ENCODE data around the gene ADGRL3.
"Not testable (repeated sequence)": the region's sequence is repeated elsewhere in the genome, so short reads cannot be mapped to it uniquely, and the experiment has no call there.

Gene ADGRL3

DNA sequence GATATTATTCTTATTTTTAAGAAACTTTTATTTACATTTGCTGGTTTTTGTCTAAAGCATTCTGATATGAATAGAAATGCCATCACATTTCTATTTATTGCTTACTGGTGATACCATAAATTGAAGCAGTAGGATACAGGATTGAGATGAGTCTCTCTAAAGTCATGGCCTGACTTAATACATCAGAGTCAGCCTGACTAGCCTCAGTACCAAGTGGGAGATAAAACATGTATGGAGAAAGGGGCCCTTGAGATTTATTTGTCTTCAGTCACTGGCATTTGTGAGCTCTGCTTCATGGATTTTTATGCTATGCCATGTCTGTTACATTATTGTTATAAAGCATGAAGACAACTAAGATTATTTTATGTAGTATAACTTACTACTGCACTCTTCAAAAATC is 465.5 kb downstream of the ADGRL3 start:
- DNase-seq = no peak

DNA sequence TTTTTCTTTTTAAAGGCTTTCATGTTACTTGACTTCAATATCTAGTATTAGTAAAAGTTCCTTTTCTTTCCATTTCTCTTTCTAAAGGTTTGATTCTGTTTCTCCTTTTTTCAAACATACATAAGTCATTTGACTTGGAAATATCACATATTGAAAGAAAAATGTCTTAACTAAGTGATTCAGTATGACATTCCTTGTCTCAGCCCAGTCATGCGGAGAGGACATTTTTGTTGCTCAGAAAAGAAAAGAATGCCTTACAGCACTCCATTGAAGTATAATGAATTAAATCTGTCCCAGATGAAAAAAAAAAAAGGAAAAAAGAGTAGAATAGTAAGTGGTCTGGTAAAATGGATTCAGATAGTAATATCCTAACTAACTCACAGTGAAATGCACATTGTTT is 466.1 kb downstream of the ADGRL3 start:
- DNase-seq = no peak

DNA sequence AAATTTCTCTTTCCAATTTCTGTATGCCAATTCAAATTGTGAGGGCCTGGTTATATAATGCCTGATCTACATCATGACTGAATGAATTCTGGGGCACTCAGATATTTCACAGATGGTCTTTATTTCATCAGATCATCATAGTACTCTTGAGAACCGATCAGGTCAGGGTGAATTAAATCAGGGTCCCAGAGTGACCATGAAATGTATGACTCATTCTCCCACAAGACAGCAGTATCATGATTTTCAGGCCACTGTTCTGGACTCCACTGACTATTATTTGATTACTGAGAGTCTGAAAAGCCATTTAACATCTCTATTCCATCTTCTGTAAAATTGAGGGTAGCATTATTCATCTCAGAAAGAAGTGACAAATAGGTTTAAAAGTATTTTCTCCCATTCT is 471.5 kb downstream of the ADGRL3 start:
- DNase-seq = no peak

DNA sequence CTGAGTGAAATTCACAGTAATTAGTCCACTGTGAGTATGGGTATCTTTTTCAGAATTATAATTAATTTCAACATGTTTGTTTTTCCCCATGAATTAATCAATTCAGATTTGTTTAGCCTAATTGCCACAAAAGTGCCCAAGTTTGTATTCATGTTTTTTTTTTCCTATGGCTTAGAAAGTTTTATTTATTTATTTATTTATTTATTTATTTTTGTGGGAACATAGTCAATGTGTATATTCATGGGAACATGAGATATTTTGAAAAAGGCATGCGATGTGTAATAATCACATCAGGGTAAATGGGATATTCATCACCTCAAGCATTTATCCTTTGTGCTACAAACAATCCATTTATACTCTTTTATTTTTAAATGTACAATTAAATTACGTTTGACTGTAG is 475.3 kb downstream of the ADGRL3 start:
- no peak for DNase-seq

DNA sequence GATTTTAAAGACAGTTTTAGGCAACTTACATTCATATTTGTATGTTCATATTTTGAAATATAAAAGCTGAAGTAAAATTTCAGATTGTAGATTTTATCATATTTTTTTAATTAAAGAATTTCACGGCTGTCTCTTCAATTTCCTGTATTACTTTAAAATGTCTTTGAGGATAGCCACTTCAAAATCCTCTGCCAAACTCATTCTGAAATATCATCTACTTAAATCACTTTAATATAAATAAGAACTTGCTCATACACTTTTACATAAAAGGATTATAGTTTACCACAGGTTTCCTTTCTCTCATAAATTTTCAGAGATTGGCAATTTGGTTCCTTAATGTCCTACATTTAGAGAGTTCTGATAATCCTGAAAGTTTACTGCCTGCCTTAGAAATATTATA is 478.2 kb downstream of the ADGRL3 start:
- DNase-seq = no peak

DNA sequence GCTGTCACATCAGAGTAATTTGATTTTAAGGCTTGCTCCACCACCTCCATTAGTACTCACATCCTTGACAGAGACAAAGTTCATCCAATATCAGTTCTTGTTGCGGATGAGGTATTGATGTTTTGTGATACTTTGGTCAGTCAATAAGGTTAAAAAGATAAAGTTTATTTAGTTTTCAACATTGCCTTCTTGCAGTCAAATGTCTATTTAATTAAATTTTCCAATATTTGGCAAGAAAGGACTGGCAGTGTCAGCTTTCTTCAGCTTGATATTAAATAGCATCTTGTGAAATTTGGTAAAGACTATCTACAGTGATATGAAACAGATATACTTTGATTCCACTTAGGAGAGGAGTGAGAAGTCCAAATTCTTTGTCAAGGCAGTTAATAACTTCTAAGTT is 493.4 kb downstream of the ADGRL3 start:
- DNase-seq = no peak

DNA sequence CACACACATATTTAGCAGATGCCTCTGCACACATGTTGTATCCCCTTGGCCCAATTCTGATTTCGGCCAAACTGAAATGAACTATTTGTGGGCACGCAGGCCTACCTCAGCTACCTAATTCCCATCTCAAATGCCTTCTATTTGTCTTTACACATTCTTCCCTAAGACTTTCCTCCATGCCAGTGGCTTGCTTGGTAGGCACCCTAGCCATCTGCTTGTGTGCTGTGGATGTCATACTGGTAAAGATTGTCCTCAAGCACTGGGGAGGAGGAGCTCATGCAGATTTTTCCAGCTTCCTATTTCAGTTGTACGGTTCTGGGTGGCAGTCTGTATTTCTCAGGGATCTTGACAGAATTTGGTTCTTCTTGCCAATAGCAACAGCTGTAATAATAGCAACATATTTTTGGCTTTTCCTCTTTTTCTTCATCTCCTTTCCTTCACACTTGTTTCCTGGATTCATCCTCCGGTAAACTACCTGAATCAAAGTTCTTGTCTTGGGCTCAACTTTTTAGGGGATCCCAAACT is 514.3 kb downstream of the ADGRL3 start:
- DNase-seq = no peak

DNA sequence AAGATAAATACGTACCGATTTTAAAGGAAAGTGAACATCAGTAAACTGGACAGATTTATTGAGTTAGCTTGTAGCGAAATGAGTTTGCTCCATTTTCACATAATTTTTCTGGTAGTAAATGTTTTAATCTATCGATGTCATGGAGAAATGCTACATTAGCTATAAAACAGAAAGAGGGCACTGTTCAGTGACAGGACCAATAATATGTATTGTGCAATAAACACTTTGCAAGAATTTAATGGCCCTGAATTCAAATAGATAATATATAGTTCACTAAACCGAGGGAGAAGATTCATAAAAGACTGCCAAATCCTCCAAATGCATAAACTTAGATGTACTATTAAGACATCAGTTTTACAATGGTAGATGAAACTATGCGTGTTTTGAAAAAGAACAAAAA is 516.3 kb downstream of the ADGRL3 start:
- no peak for DNase-seq

DNA sequence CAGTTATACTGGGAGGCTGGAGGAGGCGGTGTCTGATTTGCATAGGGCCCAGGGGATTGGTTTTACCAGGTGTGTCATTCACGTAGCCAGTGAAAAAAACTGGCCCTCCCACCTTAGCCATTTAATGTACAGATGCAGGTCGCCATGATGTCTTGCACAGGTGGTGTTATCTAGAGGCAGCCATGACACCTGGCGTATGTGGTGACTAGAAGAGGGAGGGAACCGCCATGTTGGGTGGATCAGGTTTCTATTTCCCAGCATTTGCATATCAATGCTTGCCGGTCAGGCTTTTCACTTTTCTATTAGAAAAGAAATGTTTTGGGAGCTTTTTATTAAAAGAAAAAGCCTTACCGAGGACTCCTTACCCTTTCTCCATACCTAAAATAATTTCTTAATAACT is 523.4 kb downstream of the ADGRL3 start:
- DNase-seq = no peak

DNA sequence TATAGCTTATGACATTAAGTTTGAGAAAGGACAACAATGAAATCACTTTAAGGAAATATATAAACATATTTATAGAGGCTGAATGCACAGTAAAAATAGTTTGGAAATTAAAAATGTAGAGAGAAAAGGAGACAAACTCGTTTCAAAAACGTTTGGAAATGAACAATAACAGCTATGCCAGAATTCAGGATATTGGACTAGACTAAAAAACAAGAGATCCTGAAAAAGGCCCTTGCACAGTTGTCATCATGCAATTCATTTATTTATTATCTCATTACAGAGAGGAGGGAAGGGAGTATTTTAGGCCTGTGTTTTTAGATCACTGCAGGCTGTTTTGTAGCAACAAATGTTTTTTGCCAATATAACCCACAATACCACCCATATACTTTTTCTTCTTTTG is 527.2 kb downstream of the ADGRL3 start:
- no peak for DNase-seq

DNA sequence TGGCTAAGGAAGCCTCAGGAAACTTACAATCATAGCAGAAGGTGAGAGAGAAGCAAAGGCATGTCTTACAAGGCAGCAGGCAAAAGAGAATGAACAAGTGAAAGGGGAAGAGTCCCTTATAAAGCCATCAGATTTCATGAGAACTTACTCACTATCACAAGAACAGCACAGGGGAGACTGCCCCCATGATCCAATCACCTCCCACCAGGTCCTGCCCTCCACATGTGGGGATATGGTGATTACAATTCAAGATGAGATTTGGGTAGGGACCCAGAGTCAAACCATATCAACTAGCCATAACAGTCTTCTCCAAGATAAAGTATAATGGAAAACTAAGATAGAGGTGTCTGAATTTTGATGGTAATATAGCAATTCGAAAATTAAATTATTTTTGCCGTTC is 534.3 kb downstream of the ADGRL3 start:
- DNase-seq = no peak

DNA sequence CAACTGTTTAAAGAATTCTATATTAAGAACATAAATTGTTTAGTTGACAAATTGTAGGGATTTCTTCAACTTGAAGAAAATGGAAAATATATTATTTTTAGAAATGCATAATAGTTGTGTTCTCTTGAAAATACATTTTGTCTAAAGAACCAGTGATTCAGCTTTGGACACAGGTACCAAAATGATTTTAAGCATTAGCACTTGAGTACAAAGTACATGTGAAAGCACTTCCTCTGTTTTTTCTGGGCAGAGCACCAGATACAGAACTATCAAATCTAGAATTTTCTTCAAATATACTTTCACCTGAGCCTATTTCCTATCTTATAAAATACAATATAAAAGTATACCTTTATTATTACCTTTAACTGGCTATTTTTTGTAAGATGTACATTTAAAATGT is 539.8 kb downstream of the ADGRL3 start:
- no peak for DNase-seq

DNA sequence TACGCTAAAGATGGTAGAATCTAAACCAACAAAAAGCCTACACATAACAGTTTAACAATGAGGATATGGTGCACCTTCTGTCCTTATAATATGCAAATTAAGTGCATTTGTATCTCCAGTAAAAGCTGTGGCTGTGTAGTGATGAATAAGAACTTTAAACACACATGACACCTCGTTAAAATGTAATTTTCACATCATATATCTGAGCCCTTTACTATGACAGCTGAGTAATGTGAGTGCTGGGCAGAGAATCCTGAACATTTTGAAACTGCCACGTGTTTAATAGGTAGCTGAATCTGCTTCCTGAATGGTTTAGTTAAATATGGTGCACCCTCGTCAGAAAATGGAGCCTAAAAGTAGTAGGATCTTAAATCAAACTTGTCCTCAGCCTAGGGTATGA is 540.8 kb downstream of the ADGRL3 start:
- no peak for DNase-seq

DNA sequence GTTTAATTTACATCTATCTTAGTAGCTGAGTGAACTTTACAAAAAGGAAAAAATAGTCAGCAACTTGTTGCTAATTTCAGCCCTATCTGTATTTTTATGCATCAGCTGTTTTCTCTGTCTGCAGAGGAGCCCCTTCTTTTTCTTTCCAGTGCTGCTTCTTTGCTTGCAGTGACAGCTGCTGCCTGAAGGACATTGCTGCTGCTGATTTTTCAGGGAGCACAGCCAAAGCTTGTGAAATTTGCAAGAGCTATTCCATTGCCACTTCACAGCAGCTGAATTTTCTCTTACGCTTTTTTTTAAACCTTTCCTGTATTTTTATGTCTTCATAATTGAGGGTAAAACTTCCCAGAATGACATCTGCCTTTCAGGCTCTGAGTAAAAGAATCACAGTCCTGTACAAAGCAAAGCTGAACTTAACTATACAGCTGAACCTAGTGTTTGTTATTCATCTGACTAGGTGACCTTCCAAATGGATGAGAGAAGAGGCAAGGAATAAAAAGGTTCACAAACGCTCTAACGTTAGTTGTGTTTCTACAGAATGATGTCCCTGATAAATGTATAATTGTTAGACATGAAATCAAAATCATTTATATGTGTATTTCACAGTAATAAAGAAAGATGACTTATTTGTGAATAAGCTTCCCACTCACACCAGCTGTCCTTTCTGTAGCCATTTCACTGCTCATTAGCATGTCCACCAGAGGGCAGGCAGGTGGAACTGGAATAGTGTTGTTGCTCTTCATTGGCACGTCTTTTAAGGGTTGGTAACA is 541.4 kb downstream of the ADGRL3 start:
- no peak for DNase-seq

DNA sequence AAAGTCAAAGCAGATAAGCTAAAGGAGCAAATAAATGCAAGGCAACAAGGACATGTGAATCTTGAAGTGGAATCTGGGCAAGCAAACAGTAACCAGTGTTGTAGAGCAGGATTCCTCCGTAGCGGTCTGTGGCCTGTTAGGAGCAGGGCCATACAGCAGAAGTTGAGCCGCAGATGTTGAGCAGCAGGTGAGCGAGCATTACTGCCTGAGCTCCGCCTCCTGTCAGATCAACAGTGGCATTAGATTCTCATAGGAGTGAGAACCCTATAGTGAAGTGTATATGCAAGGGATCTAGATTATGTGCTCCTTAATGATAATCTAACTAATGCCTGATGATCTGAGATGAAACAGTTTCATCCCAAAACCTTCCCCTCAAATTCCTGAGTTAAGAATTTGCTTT is 550.7 kb downstream of the ADGRL3 start:
- DNase-seq = no peak

DNA sequence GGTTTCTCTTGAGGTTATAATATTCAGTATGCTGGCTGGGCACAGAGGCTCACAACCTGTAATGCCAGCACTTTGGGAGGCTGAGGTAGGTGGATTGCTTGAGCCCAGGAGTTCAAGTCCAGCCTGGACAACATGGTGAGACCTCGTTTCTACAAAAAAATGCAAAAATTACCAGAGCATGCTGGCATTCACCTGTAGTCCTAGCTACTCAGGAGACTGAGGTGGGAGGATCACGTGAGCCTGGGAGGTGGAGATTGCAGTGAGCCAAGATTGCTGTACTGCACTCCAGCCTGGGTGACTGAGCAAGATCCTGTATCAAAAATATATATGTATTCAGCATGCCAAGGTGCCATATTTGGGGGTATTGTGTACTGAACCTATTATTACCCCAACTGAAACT is 552.5 kb downstream of the ADGRL3 start:
- DNase-seq = no peak

DNA sequence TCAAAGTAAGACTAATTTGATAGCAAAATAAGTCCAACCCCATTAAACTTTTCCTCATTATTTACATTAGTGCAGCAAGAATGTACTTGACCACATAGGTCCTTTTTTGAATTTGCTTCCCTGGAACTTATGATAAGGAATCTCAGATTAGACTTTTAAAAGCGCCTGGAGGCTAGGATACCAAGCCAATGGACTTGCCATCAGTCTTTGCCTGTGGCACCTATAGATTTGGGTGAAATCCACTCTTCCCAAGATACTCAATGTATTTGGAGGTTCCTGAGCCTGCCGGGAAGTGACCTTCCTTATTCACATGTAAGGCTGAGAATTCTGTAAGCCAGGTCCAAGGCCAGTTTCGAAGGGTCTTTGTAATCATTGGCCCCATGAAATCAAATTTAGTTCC is 553.6 kb downstream of the ADGRL3 start:
- no peak for DNase-seq

DNA sequence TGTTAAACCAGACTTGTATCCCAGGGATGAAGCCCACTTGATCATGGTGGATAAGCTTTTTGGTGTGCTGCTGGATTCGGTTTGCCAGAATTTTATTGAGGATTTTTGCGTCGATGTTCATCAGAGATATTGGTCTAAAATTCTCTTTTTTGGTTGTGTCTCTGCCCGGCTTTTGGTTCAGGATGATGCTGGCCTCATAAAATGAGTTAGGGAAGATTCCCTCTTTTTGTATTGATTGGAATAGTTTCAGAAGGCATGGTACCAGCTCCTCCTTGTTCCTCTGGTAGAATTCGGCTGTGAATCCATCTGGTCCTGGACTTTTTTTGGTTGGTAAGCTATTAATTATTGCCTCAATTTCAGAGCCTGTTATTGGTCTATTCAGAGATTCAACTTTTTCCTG is 556.8 kb downstream of the ADGRL3 start:
- DNase-seq = not testable (repeated sequence)

DNA sequence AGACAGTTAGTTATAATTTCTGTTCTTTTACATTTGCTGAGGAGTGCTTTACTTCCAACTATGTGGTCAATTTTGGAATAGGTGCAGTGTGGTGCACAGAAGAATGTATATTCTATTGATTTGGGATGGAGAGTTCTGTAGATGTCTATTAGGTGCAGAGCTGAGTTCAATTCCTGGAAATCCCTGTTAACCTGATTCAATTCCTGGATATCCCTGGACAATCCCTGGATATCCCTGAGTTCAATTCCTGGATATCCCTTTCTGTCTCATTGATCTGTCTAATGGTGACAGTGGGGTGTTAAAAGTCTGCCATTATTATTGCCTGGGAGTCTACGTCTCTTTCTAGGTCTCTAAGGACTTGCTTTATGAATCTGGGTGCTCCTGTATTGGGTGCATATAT is 557.9 kb downstream of the ADGRL3 start:
- not testable (repeated sequence) for DNase-seq

DNA sequence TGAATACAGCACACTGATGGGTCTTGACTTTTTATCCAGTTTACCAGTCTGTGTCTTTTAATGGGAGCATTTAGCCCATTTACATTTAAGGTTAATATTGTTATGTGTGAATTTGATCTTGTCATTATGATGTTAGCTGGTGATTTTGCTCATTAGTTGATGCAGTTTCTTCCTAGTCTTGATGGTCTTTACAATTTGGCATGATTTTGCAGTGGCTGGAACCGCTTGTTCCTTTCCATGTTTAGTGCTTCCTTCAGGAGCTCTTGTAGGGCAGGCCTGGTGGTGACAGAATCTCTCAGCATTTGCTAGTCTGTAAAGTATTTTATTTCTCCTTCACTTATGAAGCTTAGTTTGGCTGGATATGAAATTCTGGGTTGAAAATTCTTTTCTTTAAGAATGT is 558.5 kb downstream of the ADGRL3 start:
- DNase-seq = not testable (repeated sequence)

DNA sequence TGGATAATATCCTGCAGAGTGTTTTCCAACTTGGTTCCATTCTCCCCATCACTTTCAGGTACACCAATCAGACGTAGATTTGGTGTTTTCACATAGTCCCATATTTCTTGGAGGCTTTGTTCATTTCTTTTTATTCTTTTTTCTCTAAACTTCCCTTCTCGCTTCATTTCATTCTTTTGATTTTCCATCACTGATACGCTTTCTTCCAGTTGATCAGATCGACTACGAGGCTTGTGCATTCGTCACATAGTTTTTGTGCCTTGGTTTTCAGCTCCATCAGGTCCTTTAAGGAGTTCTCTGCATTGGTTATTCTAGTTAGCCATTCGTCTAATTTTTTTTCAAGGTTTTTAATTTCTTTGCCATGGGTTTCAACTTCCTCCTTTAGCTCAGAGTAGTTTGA is 559.1 kb downstream of the ADGRL3 start:
- not testable (repeated sequence) for DNase-seq

DNA sequence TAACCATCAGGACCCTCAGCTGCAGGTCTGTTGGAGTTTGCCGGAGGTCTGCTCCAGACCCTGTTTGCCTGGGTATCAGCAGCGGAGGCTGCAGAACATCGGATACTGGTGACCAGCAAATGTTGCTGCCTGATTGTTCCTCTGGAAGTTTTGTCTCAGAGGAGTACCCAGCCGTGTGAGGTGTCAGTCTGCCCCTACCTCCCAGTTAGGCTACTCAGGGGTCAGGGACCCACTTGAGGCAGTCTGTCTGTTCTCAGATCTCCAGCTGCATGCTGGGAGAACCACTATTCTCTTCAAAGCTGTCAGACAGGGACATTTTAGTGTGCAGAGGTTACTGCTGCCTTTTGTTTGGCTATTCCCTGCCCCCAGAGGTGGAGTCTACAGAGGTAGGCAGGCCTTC is 559.8 kb downstream of the ADGRL3 start:
- not testable (repeated sequence) for DNase-seq

DNA sequence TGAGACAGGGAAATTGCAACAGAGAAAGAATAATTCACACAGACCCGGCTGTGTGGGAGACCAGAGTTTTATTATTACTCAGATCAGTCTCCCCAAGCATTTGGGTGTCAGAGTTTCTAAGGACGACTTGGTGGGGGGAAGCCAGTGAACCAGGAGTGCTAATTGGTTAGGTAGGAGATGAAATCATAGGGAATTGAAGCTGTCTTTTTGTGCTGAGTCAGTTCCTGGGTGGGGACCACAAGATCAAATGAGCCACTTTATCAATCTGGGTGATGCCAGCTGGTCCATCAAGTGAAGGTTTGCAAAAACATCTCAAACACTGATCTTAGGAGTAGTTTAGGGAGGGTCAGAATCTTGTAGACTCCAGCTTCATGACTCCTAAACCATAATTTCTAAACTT is 560.7 kb downstream of the ADGRL3 start:
- no peak for DNase-seq

DNA sequence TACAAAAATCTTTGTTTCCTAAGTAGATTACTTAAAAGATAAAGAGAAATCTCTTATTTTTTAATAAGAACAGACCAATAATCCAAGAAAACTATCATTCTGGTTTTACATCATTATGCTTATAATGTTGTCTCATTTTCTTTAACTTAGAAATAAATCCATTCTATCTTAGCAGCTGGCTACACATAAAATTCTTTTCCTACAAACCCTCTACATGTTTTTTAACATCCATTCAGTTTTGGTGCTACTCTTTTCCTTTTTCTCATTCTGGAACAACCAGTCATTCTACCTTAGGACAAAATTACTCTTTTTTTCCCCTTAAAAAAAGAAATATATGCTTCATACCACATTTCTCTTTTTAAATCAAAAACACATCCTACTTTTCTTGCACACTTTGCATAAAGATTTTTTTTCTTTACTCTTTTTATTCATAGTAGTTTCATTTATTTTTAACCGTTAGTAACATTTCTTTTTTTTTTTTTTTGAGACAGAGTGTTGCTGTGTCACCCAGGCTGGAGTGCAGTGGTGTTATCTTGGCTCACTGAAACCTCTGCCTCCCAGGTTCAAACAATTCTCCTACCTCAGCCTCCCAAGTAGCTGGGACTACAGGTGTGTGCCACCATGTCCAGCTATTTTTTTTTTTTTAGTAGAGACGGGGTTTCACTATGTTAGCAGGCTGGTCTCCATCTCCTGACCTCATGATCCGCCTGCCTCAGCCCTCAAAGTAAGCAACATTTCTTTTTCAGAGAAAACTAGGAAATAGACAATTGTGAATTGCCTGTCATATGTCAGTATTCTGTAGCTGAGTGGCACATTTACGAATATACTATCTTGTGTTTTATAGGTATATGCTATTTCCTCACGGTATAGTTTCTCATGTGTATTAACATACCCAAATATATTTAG is 562.8 kb downstream of the ADGRL3 start:
- no peak for DNase-seq

Data from amniotic stem cell (primary cell).